Activated CD4-positive, alpha-beta T cell treated with anti-CD3 and anti-CD28 coated beads for 36 hours (primary cell): ENCODE measurements around the gene FAIM. TPM values are rescaled to one million over a fixed set of nuclear protein-coding genes. Genes with fewer than 3 reads are reported as not detected.
"Not testable (repeated sequence)": the region's sequence is repeated elsewhere in the genome, so short reads cannot be mapped to it uniquely, and the experiment has no call there.

Experiments used
- ATAC-seq: fragments of 200-7000 bp; cut with Tn5 transposase; one replicate; pipeline ENCODE4 v1.10.0; 2021; ENCODE audit warnings: mild to moderate bottlenecking, moderate library complexity
- CTCF ChIA-PET: fragments of 350-600 bp; sonication (Branson Sonifier 250); formaldehyde crosslinking; loops from one replicate; lab custom pipeline; 2021; ENCODE audit warnings: antibody characterized with exemption; lab: Charles Lee
- POLR2A ChIA-PET: fragments of 350-600 bp; sonication (Branson Sonifier 250); formaldehyde crosslinking; loops from one replicate; lab custom pipeline; 2021; ENCODE audit warnings: antibody characterized with exemption, inconsistent platforms; lab: Charles Lee
- DNase-seq: peaks from one replicate; pipeline ENCODE4 v3.0.0-alpha.2; 2020
- H3K27ac Mint-ChIP-seq: one replicate; pipeline ENCODE4 v1.8.0; 2021; ENCODE audit warnings: mixed read lengths
- H3K27me3 Mint-ChIP-seq: one replicate; pipeline ENCODE4 v1.8.0; 2021; ENCODE audit warnings: mixed read lengths
- H3K36me3 Mint-ChIP-seq: one replicate; pipeline ENCODE4 v1.8.0; 2021; ENCODE audit warnings: low read depth, mixed read lengths
- H3K4me1 Mint-ChIP-seq: one replicate; pipeline ENCODE4 v1.8.0; 2021; ENCODE audit warnings: mixed read lengths
- H3K4me3 Mint-ChIP-seq: one replicate; pipeline ENCODE4 v1.8.0; 2021; ENCODE audit warnings: mild to moderate bottlenecking, moderate library complexity, mixed read lengths
- H3K9me3 Mint-ChIP-seq: one replicate; pipeline ENCODE4 v1.8.0; 2021; ENCODE audit warnings: low read depth, mixed read lengths
- intact Hi-C, 2 experiments: fragments of 100-400 bp; cut with DNase I in 1 of 2; cut with micrococcal nuclease in 1 of 2; formaldehyde crosslinking; loops; one replicate each; pipeline versions ENCODE4 v1.14.2 to v1.15.1; 2022 to 2024; cut with DNase I, micrococcal nuclease
- total RNA-seq, 2 experiments: library from RNA; stranded (reverse); gene quantifications; one replicate each; pipeline ENCODE4 v1.2.3, GENCODE V29; 2021

FAIM gene
- total RNA-seq, 2 experiments from 2014 or later = 2.6 to 4.0 TPM

DNA sequence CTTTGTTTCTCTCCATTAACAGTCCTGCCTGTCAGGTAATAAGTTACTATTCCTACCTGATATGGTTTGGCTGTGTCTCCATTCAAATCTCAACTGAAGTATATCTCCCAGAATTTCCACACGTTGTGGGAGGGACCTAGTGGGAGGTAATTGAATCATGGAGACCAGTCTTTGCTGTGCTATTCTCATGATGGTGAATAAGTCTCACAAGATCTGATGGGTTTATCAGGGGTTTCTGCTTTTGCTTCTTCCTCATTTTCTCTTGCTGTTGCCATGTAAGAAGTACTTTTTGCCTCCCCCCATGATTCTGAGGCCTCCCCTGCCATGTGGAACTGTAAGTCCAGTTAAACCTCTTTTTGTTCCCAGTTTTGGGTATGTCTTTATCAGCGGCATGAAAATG is 6.9 kb upstream of the FAIM start:
- ATAC-seq, H3K36me3 Mint-ChIP-seq, intact Hi-C loops, CTCF ChIA-PET, H3K4me3 Mint-ChIP-seq, H3K27ac Mint-ChIP-seq, H3K9me3 Mint-ChIP-seq, H3K27me3 Mint-ChIP-seq, POLR2A ChIA-PET, DNase-seq, H3K4me1 Mint-ChIP-seq: not testable (repeated sequence)

DNA sequence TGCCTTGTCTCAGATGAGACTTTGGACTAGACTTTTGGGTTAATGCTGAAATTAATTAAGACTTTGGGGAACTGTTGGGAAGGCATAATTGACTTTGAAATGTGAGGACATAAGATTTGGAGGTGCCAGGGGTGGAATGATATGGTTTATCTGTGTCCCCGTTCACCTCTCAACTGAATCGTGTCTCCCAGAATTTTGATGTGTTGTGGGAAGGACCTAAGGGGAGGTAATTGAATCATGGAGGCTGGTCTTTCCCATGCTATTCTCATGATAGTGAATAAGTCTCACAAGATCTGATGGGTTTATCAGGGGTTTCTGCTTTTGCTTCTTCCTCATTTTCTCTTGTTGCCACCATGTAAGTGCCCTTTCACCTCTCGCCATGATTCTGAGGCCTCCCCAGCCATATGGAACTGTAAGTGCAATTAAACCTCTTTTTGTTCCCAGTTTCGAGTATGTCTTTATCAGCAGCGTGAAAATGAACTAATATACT is 4.4 kb upstream of the FAIM start:
- POLR2A ChIA-PET, H3K9me3 Mint-ChIP-seq, DNase-seq, ATAC-seq, H3K4me3 Mint-ChIP-seq, intact Hi-C loops, H3K27ac Mint-ChIP-seq, H3K4me1 Mint-ChIP-seq, H3K36me3 Mint-ChIP-seq, H3K27me3 Mint-ChIP-seq, CTCF ChIA-PET: not testable (repeated sequence)

DNA sequence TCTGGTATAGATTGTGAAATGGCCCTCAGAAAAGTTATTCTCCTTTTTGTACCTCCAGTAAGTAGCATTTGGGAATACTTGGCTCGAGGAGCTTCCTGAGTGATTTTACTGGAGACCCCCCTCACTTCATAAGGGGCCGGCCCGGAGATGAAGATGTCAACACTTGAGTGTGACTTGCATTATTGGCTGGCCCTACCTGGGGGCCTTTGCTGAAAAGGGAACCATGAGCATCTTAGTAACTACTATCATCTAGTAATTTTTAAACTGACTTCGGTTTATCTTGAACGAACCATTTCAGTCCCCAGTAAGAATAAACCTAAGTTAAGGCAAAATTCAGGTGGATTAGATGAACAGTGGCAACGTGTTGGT is 1.3 kb downstream of the FAIM start:
- H3K27ac Mint-ChIP-seq = peak overlapping the region; percentile 95

DNA sequence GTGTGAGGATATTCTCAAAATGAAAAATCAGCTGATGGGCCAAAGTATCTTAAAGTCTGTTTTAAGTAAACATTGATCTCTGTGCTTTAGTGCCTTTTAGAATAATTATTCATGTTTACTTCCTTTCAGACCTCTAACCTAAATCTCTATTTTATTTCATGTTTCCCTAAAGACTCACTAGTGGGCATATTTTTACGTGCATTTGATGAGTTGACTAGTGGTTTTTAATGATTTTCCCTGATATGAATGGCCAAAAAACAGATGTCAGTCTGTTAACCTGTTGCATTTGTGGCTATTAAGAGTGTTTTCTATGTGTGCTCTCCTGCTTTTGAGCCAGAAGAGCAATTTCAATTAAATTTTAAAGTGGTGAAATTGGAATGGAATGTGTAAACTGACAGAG is 6.9 kb downstream of the FAIM start:
- Mint-ChIP-seq H3K27me3 (no peaks in the 10 kb centered on the region), H3K4me3 (no peak overlapping the region), H3K27ac (no peak overlapping the region), H3K36me3 (no peaks in the 10 kb centered on the region), H3K4me1 (no peaks in the 10 kb centered on the region), H3K9me3 (no peaks in the 10 kb centered on the region)
- CTCF ChIA-PET = no interaction called here
- POLR2A ChIA-PET = no interaction called here
- DNase-seq (no peak), ATAC-seq (no peak)
- intact Hi-C loops = no loop called here

More for the DNA sequence above, 1.3 kb downstream of the FAIM start:
- ChIA-PET CTCF (interaction anchor here (1.4 to 4.4 kb wide), 2 partner anchors 15 to 306 kb away, joined by 3 to 24 read pairs; partner anchors contain the start of gene CEP70), POLR2A (interaction anchor here (0.6 to 1.2 kb wide), 2 partner anchors 8 to 16 kb away, joined by 3 read pairs; partner anchors contain the start of gene CEP70)
- Mint-ChIP-seq H3K4me3 (peak overlapping the region; percentile 77), H3K27me3 (no peaks in the 10 kb centered on the region), H3K9me3 (no peaks in the 10 kb centered on the region), H3K36me3 (no peaks in the 10 kb centered on the region), H3K4me1 (peaks cover 13% of the 10 kb centered on the region)
- intact Hi-C loops = loop anchor here in 1 of 2 experiments (2.0 kb wide), 1 partner anchor 225 kb away; the partner anchor contains the start of gene PIK3CB
- DNase-seq (no peak), ATAC-seq (no peak)

DNA sequence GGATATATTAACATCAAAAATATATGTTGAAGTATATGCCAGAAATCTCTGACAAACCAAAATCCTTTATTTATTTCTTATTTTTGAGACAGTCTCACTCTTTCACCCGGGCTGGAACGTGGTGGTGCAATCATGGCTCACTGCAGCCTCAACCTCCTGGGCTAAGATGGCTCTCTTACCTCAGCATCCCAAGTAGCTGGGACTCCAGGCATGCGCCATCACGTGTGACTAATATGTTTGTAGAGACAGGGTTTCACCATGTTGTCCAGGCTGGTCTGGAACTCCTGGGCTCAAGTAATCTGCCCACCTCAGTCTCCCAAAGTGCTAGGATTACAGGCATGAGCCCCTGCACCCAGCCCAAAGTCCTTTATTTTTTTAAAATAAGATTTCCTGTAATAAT is 11.9 kb downstream of the FAIM start:
- ATAC-seq (no peak), DNase-seq (no peak)
- CTCF ChIA-PET = no interaction called here
- Mint-ChIP-seq H3K9me3 (no peaks in the 10 kb centered on the region), H3K4me1 (no peaks in the 10 kb centered on the region), H3K4me3 (no peak overlapping the region), H3K27ac (no peak overlapping the region), H3K27me3 (no peaks in the 10 kb centered on the region), H3K36me3 (no peaks in the 10 kb centered on the region)
- intact Hi-C loops = no loop called here
- POLR2A ChIA-PET = interaction anchor here (0.6 kb wide), 1 partner anchor 28 kb away, joined by 4 read pairs; no protein-coding TSS in a partner anchor

GRCh38 chr3:138624518-138624917 is 15.9 kb downstream of the FAIM start:
- Mint-ChIP-seq H3K36me3 (peaks cover 1% of the 10 kb centered on the region), H3K27me3 (no peaks in the 10 kb centered on the region), H3K4me3 (no peak overlapping the region), H3K4me1 (peaks cover 3% of the 10 kb centered on the region), H3K9me3 (no peaks in the 10 kb centered on the region), H3K27ac (no peak overlapping the region)
- intact Hi-C loops = no loop called here
- ChIA-PET POLR2A (interaction anchor here (0.6 kb wide), 1 partner anchor 113 kb away, joined by 3 read pairs; no protein-coding TSS in a partner anchor), CTCF (interaction anchor here (1.3 kb wide), 2 partner anchors 13 to 31 kb away, joined by 3 to 4 read pairs; partner anchors contain the start of gene CEP70)
- ATAC-seq = no peak
- DNase-seq = no peak

- peaks cover 1% of the 10 kb centered on the region for H3K36me3 Mint-ChIP-seq
- DNase-seq (no peak), ATAC-seq (no peak)
- ChIA-PET CTCF (interaction anchor here (0.6 to 1.0 kb wide), 3 partner anchors 12 to 310 kb away, joined by 3 to 4 read pairs (median 3); partner anchors contain the start of gene CEP70), POLR2A (interaction anchor here (0.5 kb wide), 1 partner anchor 301 kb away, joined by 4 read pairs; no protein-coding TSS in a partner anchor)
- H3K27me3 Mint-ChIP-seq = no peaks in the 10 kb centered on the region
- H3K4me3 Mint-ChIP-seq = no peak overlapping the region
- peaks cover 3% of the 10 kb centered on the region for H3K4me1 Mint-ChIP-seq
- H3K27ac Mint-ChIP-seq = no peak overlapping the region
- H3K9me3 Mint-ChIP-seq = no peaks in the 10 kb centered on the region
- intact Hi-C loops = no loop called here
These were observed 17.3 kb downstream of the FAIM start for GRCh38 chr3:138625707-138626365.

- Mint-ChIP-seq H3K9me3 (no peaks in the 10 kb centered on the region), H3K36me3 (peaks cover 3% of the 10 kb centered on the region), H3K4me3 (no peak overlapping the region), H3K27me3 (no peaks in the 10 kb centered on the region), H3K4me1 (peaks cover 3% of the 10 kb centered on the region), H3K27ac (no peak overlapping the region)
- DNase-seq (no peak), ATAC-seq (no peak)
- intact Hi-C loops = no loop called here
- POLR2A ChIA-PET = no interaction called here
- CTCF ChIA-PET = no interaction called here
These were observed 21.0 kb downstream of the FAIM start for GRCh38 chr3:138629526-138629925.

- no peaks in the 10 kb centered on the region for H3K27me3 Mint-ChIP-seq
- CTCF ChIA-PET = interaction anchor here (0.6 to 0.8 kb wide), 2 partner anchors 334 to 721 kb away, joined by 3 to 4 read pairs; no protein-coding TSS in a partner anchor
- intact Hi-C loops = no loop called here
- H3K4me3 Mint-ChIP-seq = no peak overlapping the region
- no peak for DNase-seq
- POLR2A ChIA-PET = no interaction called here
- H3K36me3 Mint-ChIP-seq = peaks cover 2% of the 10 kb centered on the region
- H3K4me1 Mint-ChIP-seq = no peaks in the 10 kb centered on the region
- ATAC-seq = no peak
- no peak overlapping the region for H3K27ac Mint-ChIP-seq
- peaks cover 29% of the 10 kb centered on the region for H3K9me3 Mint-ChIP-seq
These were observed 30.1 kb downstream of the FAIM start for GRCh38 chr3:138638641-138639040.

- H3K27ac Mint-ChIP-seq = no peak overlapping the region
- H3K36me3 Mint-ChIP-seq = peaks cover 2% of the 10 kb centered on the region
- ATAC-seq = no peak
- no peak overlapping the region for H3K4me3 Mint-ChIP-seq
- ChIA-PET POLR2A (no interaction called here), CTCF (no interaction called here)
- DNase-seq = no peak
- H3K9me3 Mint-ChIP-seq = peaks cover 41% of the 10 kb centered on the region
- H3K4me1 Mint-ChIP-seq = no peaks in the 10 kb centered on the region
- intact Hi-C loops = no loop called here
- no peaks in the 10 kb centered on the region for H3K27me3 Mint-ChIP-seq
These were observed 32.0 kb downstream of the FAIM start for GRCh38 chr3:138640537-138640936.

DNA sequence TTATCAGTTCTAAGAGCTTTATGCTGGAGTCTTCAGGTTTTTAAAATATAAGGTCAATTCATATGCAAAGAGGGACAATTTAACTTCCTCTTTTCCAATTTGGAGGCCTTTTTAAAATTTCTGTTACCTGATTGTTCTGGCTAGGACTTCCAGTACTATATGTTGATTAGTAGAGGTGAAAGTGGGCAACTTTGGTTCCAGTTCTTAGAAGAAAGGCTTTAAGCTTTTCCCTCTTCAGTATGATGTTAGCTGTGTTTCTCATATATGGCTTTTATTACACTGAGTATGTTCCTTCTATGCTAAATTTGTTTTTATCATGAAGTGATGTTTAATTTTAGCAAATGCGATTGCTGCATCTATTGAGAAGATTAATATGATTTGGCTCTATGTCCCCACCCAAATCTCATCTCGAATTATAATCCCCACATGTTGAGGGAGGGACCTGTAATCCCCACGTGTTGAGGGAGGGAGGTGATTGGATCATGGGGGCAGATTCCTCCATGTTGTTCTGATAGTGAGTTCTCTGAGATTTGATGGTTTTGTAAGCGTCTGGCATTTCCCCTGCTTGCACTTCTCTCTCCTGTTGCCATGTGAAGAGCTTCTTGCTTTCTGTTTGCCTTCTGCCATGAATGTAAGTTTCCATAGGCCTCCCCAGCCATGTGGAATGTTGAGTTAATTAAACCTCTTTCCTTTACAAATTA is 33.8 kb downstream of the FAIM start:
- Mint-ChIP-seq H3K27ac (no peak overlapping the region), H3K36me3 (peaks cover 7% of the 10 kb centered on the region), H3K27me3 (no peaks in the 10 kb centered on the region), H3K4me3 (no peak overlapping the region), H3K9me3 (peaks cover 51% of the 10 kb centered on the region), H3K4me1 (no peaks in the 10 kb centered on the region)
- intact Hi-C loops = no loop called here
- CTCF ChIA-PET = interaction anchor here (0.6 kb wide), 1 partner anchor 1352 kb away, joined by 3 read pairs; no protein-coding TSS in a partner anchor
- no peak for ATAC-seq
- no peak for DNase-seq
- POLR2A ChIA-PET = no interaction called here
